CD8-positive, alpha-beta memory T cell (primary cell): ENCODE measurements around the gene PIM1. TPM values are rescaled to one million over a fixed set of nuclear protein-coding genes. Genes with fewer than 3 reads are reported as not detected.

Experiments used
- polyA plus RNA-seq: library from polyadenylated mRNA; unstranded; fragments of 300-500 nt; fragmentation: Illumina TruSeq; gene quantifications from one replicate; pipeline ENCODE4 v1.2.3, GENCODE V29; 2021
- total RNA-seq, 2 experiments: library from RNA; stranded (reverse); gene quantifications; one replicate each; pipeline ENCODE4 v1.2.3, GENCODE V29; 2021

The PIM1 gene
- total and polyA plus RNA-seq, 3 experiments from 2014 or later, result 93.7 to 253 (median 99.1) TPM

Other genes with a start within 250 kb of the PIM1 start
- under 1 TPM; 0.20 to 0.37 TPM for gene PI16, start 215.4 kb upstream of the PIM1 start, total RNA-seq
- 13.6 TPM for gene PI16, start 215.4 kb upstream of the PIM1 start, polyA plus RNA-seq
- gene MTCH1, start 184.0 kb upstream of the PIM1 start, total RNA-seq, result 100 to 1,000 TPM; 116 to 126 TPM
- gene MTCH1, start 184.0 kb upstream of the PIM1 start, polyA plus RNA-seq, result 81.1 TPM
- gene FGD2, start 164.5 kb upstream of the PIM1 start, total RNA-seq, result 1 to 10 TPM; 1.2 to 1.3 TPM
- 0.53 TPM for gene FGD2, start 164.5 kb upstream of the PIM1 start, polyA plus RNA-seq
- gene TBC1D22B, start 87.6 kb downstream of the PIM1 start, total RNA-seq, result 10 to 100 TPM; 14.4 TPM
- 11.2 TPM for gene TBC1D22B, start 87.6 kb downstream of the PIM1 start, polyA plus RNA-seq
- gene TMEM217, start 88.0 kb downstream of the PIM1 start, total RNA-seq, result 1 to 10 TPM; 4.2 to 6.6 TPM
- gene TMEM217, start 88.0 kb downstream of the PIM1 start, polyA plus RNA-seq, result 0.44 TPM
- gene RNF8, start 183.8 kb downstream of the PIM1 start, total RNA-seq, result 10 to 100 TPM; 33.7 to 35.2 TPM
- 17.2 TPM for gene RNF8, start 183.8 kb downstream of the PIM1 start, polyA plus RNA-seq